PC-3 (cell line): Measurements from ENCODE around the gene MMS19.

Experiments
- EZH2phosphoT487 ChIP-seq: fragments of 300-600 bp; sonication (generic); IDR thresholded peaks from 2 replicates; pipeline ENCODE4 v1.6.1; 2018; ENCODE audit warnings: mild to moderate bottlenecking, antibody characterized with exemption, low read length, borderline replicate concordance
- TF ChIP-seq, protein P1 (sequence below): fragments of 300-600 bp; sonication (generic); conservative IDR thresholded peaks from 2 replicates; pipeline ENCODE4 v1.5.1; 2017; ENCODE audit warnings: antibody characterized with exemption, low read depth, mild to moderate bottlenecking, low read length

DNA sequence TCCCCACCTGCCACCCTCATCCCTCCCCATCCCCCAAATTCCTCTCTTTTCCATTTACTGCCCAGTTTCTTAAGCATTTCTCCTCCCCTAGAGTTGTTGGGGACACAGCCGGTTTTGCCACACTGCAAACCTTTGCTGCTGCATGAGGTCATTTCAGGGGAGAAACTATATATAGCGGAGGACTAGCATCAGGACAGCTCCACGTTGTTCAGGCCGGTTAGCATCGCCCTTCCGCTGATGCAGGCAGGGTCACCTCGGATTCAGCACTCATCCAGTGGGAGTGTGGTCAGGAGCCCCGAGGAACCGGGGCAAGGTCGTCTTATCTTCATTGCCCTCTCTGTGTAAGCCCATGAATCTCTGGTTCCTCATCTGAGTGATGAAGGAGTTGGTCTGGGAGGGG is 16.1 kb upstream of the MMS19 start:
- no peak for TF ChIP-seq EZH2phosphoT487
- TF ChIP-seq, protein P1, sequence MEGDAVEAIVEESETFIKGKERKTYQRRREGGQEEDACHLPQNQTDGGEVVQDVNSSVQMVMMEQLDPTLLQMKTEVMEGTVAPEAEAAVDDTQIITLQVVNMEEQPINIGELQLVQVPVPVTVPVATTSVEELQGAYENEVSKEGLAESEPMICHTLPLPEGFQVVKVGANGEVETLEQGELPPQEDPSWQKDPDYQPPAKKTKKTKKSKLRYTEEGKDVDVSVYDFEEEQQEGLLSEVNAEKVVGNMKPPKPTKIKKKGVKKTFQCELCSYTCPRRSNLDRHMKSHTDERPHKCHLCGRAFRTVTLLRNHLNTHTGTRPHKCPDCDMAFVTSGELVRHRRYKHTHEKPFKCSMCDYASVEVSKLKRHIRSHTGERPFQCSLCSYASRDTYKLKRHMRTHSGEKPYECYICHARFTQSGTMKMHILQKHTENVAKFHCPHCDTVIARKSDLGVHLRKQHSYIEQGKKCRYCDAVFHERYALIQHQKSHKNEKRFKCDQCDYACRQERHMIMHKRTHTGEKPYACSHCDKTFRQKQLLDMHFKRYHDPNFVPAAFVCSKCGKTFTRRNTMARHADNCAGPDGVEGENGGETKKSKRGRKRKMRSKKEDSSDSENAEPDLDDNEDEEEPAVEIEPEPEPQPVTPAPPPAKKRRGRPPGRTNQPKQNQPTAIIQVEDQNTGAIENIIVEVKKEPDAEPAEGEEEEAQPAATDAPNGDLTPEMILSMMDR: no peak
